Ovary (tissue), 9 donors: ENCODE results near the gene ITPK1. TPM values are rescaled to one million over a fixed set of nuclear protein-coding genes. Genes with fewer than 3 reads are reported as not detected.

Experiments
- DNase-seq, 5 donors: peaks; one replicate each; pipeline ENCODE4 v3.0.0-alpha.2; 2019 to 2020
- H3K27ac ChIP-seq, 2 donors: fragments of 200-600 bp; one replicate each; pipeline versions ENCODE4 v1.5.1 to v1.8.0; 2019 to 2022
- H3K27me3 ChIP-seq: fragments of 200-600 bp; one replicate; pipeline ENCODE4 v1.8.0; 2022
- H3K36me3 ChIP-seq: fragments of 200-600 bp; sonication (generic); one replicate; pipeline ENCODE4 v1.5.1; 2019
- H3K4me1 ChIP-seq: one replicate; pipeline ENCODE4 v1.8.1; 2013; ENCODE audit warnings: mild to moderate bottlenecking, moderate library complexity; ENCODE audit not compliant: insufficient read depth
- H3K4me3 ChIP-seq: fragments of 200-600 bp; sonication (generic); one replicate; pipeline ENCODE4 v1.5.1; 2017
- H3K9me3 ChIP-seq, 2 donors: fragments of 200-600 bp in 1 of 2; sonication (generic) in 1 of 2; one replicate each; pipeline versions ENCODE4 v1.5.1 to v1.8.1; 2013 to 2019; ENCODE audit warnings: mild to moderate bottlenecking in 1 of 2, moderate library complexity in 1 of 2
- CTCF ChIP-seq, 3 donors: fragments of 450-650 bp in 2 of 3; fragments of 200-600 bp in 1 of 3; IDR thresholded peaks; one replicate each; pipeline versions ENCODE4 v1.5.1 to v1.8.0; 2016 to 2022; ENCODE audit warnings: antibody characterized with exemption in 3 of 3, mild to moderate bottlenecking in 1 of 3
- EP300 ChIP-seq: sonication (generic); formaldehyde crosslinking; IDR thresholded peaks from one replicate; pipeline ENCODE4 v1.6.1; 2017; ENCODE audit warnings: antibody characterized with exemption
- POLR2A ChIP-seq: fragments of 450-650 bp; IDR thresholded peaks from one replicate; pipeline ENCODE4 v1.6.1; 2017; ENCODE audit warnings: antibody characterized with exemption, mild to moderate bottlenecking, moderate library complexity
- WGBS, 3 donors: extraction: QIAGEN DNeasy Blood & Tissue Kit in 1 of 3; methylation state at CpG; one replicate each; pipeline versions ENCODE4 v1.1.5 to v1.1.7; 2013 to 2017; 5-methylcytosine and 5-hydroxymethylcytosine counted together
- intact Hi-C, 4 donors: fragments of 100-400 bp; cut with DNase I; formaldehyde crosslinking; loops; one replicate each; pipeline versions ENCODE4 v1.11.0 to v1.15.1; 2022 to 2023
- polyA plus RNA-seq, 2 donors: library from polyadenylated mRNA; stranded (reverse); fragments of 200-250 nt in 1 of 2; fragments of 350-450 nt in 1 of 2; fragmentation: Illumina TruSeq in 1 of 2; extraction: RNeasy Lipid Tissue Mini Kit (QIAGEN cat#74804) in 1 of 2; gene quantifications; one replicate each; pipeline ENCODE4 v1.2.3, GENCODE V29; 2013 to 2014
- total RNA-seq, 7 donors: library from RNA; depleted of rRNA in 2 of 7; stranded (reverse); fragments of >200 nt in 2 of 7; fragmentation: NEBNext Ultra II Directional in 3 of 7; extraction: Animal tissue kit (Norgen Biotek cat#: 25700) in 3 of 7; gene quantifications; one replicate each; pipeline versions ENCODE4 v1.1.0 to v1.2.4, GENCODE V29; 2016 to 2023
- donor health status: DM: no; HTN: no; CAD: no; lungs with moderate emphysema.
- donor health status: DM: no; HTN: no; CAD: no.
- donor health status: Bipolar disorder and iron deficiency.
- donor health status: DM: yes; HTN: yes; CAD: no.
- donor health status: DM: no; HTN: no; CAD: no.
- donor health status: DM: yes; HTN: yes; CAD: no.

ITPK1 gene
- total and polyA plus RNA-seq, 9 donors, result 23.6 to 57.8 (median 49.3) TPM

- DNase-seq, result no peak
- no peaks in the 10 kb centered on the region for H3K36me3 ChIP-seq
- no peaks in the 10 kb centered on the region for H3K27me3 ChIP-seq
- no peak overlapping the region for H3K27ac ChIP-seq
- 88 to 95% (median 94%) methylated on average over 5 of the region's 5 CpGs for WGBS, 3 donors
- no peaks in the 10 kb centered on the region for H3K4me1 ChIP-seq
- intact Hi-C loops, result no loop called here
- H3K4me3 ChIP-seq, result no peak overlapping the region
- H3K9me3 ChIP-seq, result no peaks in the 10 kb centered on the region
- TF ChIP-seq POLR2A (no peak), EP300 (no peak), CTCF (IDR thresholded peaks at IDR 0.05) (no peak)
Observed at GRCh38 chr14:93079865-93080403, 35.8 kb downstream of the ITPK1 start.

DNA sequence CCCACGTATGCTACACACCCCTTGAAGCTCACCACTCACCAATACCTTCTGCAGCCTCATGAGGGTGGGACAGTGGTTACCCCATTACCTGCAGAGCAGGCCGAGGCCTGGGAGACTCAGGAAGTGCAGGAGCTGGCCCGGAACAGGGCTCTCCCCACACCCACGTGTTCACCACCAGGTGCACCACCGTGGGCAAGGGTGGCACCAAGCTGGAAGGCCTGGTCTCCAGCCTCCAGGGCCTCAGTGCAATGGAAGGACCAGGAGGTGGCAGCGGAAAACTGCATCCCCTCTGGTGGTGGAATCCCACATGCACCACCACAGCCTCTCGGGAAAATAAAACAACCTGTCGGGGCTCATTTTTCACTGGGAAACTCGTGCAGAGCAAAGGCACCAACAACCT lies 36.4 kb downstream of the ITPK1 start:
- Histone ChIP-seq H3K27me3 (no peaks in the 10 kb centered on the region), H3K36me3 (no peaks in the 10 kb centered on the region), H3K27ac (no peak overlapping the region), H3K9me3 (no peaks in the 10 kb centered on the region), H3K4me1 (no peaks in the 10 kb centered on the region), H3K4me3 (no peak overlapping the region)
- no peak for DNase-seq
- 80 to 87% (median 86%) methylated on average over 9 of the region's 9 CpGs for WGBS, 3 donors
- intact Hi-C loops, result no loop called here
- no peak for TF ChIP-seq EP300
- TF ChIP-seq POLR2A, result no peak
- TF ChIP-seq CTCF (IDR thresholded peaks at IDR 0.05), result no peak

- Histone ChIP-seq H3K4me3 (no peak overlapping the region), H3K4me1 (no peaks in the 10 kb centered on the region), H3K27me3 (no peaks in the 10 kb centered on the region), H3K27ac (no peak overlapping the region), H3K9me3 (no peaks in the 10 kb centered on the region), H3K36me3 (no peaks in the 10 kb centered on the region)
- WGBS, 3 donors, result 54 to 86% (median 81%) methylated on average over 9 of the region's 9 CpGs
- TF ChIP-seq EP300, result no peak
- no peak for TF ChIP-seq CTCF (IDR thresholded peaks at IDR 0.05)
- TF ChIP-seq POLR2A, result no peak
- intact Hi-C loops, result loop anchor here in 1 of 4 donors (1.0 kb wide), 1 partner anchor 144 kb away; no protein-coding TSS in a partner anchor
- DNase-seq, result no peak
Observed at GRCh38 chr14:93078870-93079269, 36.9 kb downstream of the ITPK1 start.

DNA sequence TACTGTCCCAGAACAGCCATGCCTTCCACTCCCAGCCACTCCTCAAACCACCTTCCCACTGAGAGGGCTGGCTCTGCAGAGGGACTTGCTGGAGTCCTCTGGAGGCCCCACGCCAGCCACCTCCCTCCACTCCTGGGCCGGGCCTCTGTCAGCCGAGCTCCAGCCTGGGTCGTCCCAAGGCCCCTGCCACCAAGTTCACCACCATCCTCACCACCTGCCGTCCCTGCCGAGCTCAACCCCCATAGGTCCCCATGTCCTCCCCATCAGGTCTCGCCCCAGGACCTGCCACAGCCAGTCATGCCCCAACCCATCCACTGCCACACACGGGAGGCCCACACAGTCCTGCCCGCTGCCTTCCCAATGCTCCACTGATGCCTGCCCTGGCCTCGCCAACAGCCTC lies 39.0 kb downstream of the ITPK1 start:
- intact Hi-C loops, result no loop called here
- H3K27ac ChIP-seq, result no peak overlapping the region
- 88 to 97% (median 96%) methylated on average over 10 of the region's 10 CpGs for WGBS, 3 donors
- no peaks in the 10 kb centered on the region for H3K36me3 ChIP-seq
- H3K4me3 ChIP-seq, result no peak overlapping the region
- no peaks in the 10 kb centered on the region for H3K27me3 ChIP-seq
- DNase-seq, result no peak
- no peaks in the 10 kb centered on the region for H3K9me3 ChIP-seq
- H3K4me1 ChIP-seq, result no peaks in the 10 kb centered on the region
- no peak for TF ChIP-seq EP300
- no peak for TF ChIP-seq POLR2A
- no peak for TF ChIP-seq CTCF (IDR thresholded peaks at IDR 0.05)
